ENCODE measurements around the gene OR51B2.

Gene OR51B2

DNA sequence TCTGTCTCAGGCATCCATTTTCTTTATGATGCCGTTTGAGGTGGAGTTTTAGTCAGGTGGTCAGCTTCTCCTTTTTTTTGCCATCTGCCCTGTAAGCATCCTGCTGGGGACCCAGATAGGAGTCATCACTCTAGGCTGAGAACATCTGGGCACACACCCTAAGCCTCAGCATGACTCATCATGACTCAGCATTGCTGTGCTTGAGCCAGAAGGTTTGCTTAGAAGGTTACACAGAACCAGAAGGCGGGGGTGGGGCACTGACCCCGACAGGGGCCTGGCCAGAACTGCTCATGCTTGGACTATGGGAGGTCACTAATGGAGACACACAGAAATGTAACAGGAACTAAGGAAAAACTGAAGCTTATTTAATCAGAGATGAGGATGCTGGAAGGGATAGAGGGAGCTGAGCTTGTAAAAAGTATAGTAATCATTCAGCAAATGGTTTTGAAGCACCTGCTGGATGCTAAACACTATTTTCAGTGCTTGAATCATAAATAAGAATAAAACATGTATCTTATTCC is 43.5 kb downstream of the OR51B2 start:
- DNase-seq = peak in 1 of 2 experiments; percentile 3

DNA sequence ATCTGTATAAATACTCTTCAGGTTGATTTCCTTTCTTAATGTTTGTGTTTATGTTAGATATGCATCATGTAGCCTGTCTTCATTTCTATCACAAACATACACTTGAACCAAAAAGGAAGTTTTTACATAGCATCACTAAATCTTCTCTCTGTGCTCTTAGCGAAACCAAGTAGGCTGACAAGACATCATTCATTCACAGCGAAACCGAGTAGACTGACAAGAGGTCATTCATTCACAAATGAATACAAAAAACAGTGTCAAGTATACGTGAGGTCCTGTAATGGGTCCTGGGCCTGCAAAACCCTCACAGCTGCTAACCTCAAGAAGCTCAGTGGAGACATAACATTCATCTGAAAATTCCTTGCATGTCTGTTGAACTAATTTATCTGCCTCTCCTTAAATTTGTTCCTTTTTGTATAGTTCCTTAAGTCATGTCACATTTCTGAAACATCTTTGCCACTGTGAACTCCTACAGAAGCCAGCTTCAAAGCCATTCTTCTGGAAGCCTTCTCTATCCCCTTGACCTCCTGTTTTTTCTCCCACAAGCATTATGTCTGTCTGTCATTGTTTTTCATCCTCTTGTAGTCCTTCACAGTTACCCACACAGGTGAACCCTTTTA is 44.5 kb downstream of the OR51B2 start:
- DNase-seq = no peak

DNA sequence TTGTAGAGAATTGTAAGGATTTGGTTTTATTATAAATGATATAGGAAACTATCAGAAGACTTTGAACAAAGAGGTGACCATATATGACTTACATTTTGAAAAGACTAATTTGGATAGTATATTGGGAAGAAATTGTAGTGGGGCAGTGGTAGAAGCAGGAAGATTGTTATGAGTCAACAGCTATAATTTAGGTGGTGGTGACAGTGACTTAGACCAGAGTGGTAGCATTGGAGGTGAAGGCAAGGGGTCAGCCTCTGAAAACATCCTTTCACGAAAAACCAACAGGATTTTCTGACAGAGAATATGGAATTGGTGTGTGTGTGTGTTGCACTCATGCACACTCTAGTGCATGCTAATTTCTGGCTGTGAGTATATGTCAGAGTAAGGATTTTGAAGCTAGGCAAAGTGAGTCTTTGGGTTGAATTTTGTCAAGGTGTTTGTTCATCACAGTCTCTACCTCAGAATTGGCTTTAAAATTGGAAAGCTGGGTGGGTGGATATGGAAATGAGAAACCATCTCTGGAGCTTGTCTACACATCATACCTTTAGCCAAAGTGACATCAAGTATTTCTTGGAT is 46.2 kb downstream of the OR51B2 start:
- no peak for DNase-seq

DNA sequence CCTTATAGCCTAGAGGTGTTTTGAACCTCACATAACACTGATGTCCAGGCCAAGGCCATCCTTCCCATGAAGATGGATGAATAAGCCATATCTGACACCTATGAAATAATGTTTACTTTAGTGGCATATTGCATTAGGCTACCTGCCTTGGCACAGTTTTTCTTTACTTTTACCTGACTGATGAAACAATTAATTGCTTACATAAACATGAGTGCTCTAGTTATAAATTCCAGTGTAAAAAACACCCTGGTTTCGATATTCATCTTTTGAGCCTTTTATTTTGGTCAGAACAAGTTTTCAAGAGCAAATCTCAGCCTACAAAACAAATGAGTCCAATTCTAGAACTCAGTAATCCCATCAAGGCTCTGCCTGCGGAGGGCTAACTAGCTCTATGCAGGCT is 47.4 kb downstream of the OR51B2 start:
- no peak for DNase-seq

DNA sequence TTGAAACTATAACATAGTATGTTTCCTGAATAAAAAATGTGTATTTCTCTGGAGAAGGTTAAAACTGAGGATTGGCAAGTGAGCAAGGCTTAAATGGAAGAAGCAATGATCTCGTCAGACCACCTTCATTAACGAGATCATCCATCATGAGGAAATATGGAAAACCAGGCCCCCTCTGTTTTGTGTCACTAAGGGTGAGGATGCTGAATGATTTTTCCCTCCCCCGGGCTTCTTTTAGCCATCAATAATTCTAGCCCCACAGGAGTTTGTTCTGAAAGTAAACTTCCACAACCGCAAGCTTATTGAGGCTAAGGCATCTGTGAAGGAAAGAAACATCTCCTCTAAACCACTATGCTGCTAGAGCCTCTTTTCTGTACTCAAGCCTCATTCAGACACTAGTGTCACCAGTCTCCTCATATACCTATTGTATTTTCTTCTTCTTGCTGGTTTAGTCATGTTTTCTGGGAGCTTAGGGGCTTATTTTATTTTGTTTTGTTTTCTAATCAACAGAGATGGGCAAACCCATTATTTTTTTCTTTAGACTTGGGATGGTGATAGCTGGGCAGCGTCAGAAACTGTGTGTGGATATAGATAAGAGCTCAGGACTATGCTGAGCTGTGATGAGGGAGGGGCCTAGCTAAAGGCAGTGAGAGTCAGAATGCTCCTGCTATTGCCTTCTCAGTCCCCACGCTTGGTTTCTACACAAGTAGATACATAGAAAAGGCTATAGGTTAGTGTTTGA is 48.6 kb downstream of the OR51B2 start:
- no peak for DNase-seq

DNA sequence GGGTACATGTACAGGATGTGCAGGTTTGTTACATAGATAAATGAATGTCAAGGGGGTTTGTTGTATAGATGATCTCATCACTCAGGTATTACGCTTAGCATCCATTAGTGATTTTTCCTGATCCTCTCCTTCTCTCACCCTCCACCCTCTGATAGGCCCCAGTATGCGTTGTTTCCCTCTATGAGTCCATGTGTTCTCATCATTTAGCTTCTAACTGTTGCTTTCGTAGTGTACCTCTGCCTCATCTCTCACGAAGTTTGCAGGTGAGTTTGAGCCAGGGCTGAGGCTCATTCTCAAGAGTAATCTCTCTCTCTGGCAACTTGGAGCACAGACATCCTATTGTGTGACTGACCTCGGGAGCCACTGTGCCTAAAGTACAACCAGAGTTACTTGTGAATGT is 49.7 kb downstream of the OR51B2 start:
- no peak for DNase-seq
